Umbilical cord (tissue), 2 donors: ENCODE data around the gene FGF14. TPM values are rescaled to one million over a fixed set of nuclear protein-coding genes. Genes with fewer than 3 reads are reported as not detected.

Source experiments
- DNase-seq: peaks from one replicate; pipeline ENCODE4 v3.0.0-alpha.2; 2015; ENCODE audit warnings: low spot score
- total RNA-seq: library from RNA; depleted of rRNA; stranded (reverse); fragments of >200 nt; gene quantifications from one replicate; pipeline ENCODE4 v1.2.3, GENCODE V29; 2014; ENCODE audit warnings: low replicate concordance; ENCODE audit not compliant: insufficient read depth

Gene FGF14
- total RNA-seq, 1 donor from 2014 or later, result 3.1 TPM

DNA sequence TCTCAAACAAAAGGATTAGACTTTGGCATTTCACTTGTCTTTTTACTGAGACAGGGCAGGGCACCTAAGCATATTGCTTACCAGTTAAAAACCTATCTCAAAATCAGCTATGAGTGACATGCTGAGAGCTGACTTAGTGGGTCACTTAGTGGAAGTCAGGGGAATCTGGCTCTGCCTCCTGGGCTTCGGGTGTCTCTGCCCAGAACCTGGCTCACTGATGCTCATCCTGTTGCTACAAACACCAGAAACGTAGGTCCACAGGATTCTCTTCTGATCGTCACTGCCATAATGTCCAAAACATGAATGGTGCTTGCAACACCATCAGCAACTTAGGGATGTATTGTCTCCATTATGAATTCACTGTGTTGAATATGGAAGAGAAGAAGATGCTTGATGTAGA, 673.2 kb downstream of the FGF14 start:
- DNase-seq, result no peak

- no peak for DNase-seq
These were observed 673.8 kb downstream of the FGF14 start for GRCh38 chr13:101728021-101728420.

GRCh38 chr13:101727118-101727517, 674.7 kb downstream of the FGF14 start:
- DNase-seq, result no peak

- no peak for DNase-seq
These were observed 675.2 kb downstream of the FGF14 start for GRCh38 chr13:101726681-101727080.

DNA sequence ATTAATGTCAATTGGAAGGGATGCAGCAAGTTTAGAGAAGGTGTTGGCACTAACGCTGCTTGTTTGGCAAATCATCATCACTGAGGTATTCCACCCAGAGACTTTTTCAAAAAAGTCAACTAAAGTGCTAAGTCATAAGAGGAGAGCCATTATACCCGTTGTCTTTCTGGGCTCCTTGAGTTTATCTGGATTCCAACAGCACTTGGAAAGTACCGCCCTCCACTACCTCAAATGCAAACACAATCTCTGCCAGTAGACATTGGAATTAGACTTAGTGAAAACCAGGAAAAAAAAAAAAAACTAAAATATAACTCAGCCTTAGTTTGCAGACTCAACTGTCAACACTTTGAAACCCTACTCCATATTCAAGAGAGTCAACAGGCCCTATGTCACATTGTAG, 683.4 kb downstream of the FGF14 start:
- no peak for DNase-seq

DNA sequence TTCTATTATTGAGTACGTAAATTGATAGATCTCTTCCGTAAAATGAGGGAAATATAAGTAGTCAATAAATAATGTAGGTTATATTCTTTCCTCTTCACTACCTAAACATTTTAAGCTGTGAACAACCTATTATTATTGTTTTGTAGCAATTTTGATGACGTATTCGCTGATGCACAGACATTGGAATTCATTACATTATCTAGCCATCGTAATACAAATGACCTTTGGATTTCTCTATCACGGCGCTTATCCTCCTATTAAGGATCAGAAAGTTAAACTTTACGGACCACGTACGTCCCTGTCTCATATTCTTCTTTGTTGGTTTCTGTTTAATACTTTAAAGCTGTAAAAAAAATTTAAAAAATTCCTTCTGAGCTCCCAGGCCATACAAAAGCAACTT, 684.5 kb downstream of the FGF14 start:
- no peak for DNase-seq

DNA sequence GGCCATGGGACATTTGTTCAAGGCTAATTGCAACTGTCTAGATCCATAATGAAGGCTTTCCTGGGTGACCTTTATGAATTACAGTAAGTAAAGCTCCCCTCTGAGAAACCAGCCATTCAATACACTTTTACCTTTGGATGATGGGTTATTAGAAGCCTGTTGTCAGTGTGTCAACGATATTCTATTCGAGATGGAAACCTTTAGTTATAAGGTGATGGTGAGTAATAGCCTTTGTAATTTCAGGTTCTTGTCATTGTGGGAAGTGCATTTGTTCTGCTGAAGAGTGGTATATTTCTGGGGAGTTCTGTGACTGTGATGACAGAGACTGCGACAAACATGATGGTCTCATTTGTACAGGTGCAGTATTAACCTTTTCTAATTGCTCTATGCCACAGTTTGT, 687.7 kb downstream of the FGF14 start:
- no peak for DNase-seq

GRCh38 chr13:101712026-101712348, 689.9 kb downstream of the FGF14 start:
- DNase-seq, result no peak

- DNase-seq, result no peak
These were observed 690.4 kb downstream of the FGF14 start for GRCh38 chr13:101711307-101712025.

DNA sequence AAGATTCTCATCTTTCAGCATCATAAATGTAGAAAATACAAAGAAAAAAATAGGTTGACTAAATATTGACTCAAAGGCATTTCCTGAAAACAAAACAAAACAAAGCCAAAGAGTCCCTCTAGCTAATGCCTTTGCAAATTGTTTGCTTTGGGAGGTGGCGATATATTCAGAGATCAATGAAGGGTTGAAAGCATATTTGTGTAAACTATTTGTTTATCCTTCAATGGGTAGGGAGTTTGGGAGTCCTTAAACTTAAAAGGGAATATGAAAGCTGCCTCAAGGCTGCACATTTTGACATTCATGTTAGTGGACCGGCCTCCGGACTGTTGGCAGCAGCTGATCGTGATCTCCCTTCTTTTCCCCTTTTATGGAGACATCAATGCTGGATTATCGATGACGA, 691.9 kb downstream of the FGF14 start:
- no peak for DNase-seq

GRCh38 chr13:101708115-101708514, 693.7 kb downstream of the FGF14 start:
- DNase-seq, result no peak

- no peak for DNase-seq
These were observed 694.2 kb downstream of the FGF14 start for GRCh38 chr13:101707659-101708058.

- no peak for DNase-seq
These were observed 695.2 kb downstream of the FGF14 start for GRCh38 chr13:101706651-101707050.

- DNase-seq, result no peak
These were observed 698.0 kb downstream of the FGF14 start for GRCh38 chr13:101703838-101704237.

DNA sequence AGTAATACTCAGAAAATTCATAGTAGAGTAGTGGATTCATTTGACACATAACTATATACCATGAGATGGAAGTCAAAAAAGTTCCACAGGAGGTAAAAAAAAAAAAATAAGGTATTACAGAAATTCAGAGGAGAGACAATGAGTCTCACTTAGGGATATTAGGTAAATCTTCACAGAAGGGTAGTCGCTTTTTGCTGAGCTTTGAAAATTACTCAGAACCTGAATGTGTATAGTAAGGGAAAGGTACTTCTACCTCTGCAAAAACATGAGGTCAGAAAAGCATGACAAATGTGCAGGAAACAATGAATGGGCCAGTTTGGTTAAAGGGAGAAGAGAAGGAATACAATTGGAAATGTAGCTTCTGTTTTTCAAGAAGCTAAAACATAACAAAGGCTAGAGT, 698.8 kb downstream of the FGF14 start:
- no peak for DNase-seq

DNA sequence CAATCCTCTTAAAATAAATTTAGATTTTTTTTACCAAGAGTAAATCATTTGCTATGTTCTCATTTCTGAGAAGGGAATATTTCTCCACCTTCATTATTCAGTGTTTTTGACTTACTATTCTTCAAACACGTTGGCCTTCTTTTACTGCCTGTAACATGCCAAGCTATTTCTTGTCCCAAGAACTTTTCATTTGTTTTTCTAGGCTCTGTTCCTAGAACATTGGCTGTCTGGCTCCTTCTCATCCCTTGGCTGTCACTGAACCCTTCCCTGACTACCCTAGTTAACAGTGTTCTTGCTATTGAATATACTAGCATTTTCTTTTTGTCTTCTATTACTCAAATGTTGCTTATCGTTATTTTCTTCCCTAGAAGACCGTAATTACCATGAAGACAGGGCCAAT, 701.2 kb downstream of the FGF14 start:
- peak; percentile 2 for DNase-seq

DNA sequence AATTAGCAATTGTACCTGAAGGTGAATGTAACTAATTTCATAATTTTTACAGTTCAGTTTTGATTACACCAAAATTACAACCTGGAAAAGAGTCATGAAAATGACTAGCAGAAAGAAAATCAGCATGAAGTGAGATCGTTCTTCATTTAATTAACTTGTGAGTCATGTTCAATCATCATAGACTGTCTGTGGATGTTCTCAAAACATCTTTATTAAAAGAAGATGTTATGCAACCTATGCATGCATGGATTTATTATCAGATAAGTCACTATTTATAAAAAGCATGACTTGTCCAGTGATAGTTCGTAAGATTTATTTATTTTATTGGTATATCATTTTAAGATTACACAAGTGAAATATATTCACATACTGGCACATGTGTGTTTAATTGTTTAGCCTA, 703.4 kb downstream of the FGF14 start:
- no peak for DNase-seq

GRCh38 chr13:101697745-101698144, 704.1 kb downstream of the FGF14 start:
- DNase-seq, result no peak

GRCh38 chr13:101695870-101696516, 705.9 kb downstream of the FGF14 start:
- no peak for DNase-seq

- no peak for DNase-seq
These were observed 710.4 kb downstream of the FGF14 start for GRCh38 chr13:101691341-101691860.

DNA sequence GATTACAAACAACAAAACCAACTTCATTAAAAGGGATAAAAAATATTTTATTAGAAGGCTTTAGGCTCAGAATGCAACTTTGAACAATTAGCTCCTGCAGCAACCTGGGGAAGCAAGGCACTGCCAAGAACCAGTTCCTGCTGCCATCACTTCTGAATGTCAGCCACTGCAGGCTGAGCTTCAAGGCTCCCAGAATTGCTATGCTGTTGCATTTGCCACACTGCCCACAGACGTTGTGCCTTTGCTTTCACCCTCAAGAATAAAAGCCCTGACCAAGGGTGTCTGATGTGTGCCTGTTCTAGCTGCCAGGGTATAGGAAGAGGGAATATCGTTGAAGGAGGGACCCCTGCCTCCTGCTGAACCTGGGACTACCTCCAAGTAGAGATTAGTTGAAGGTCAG, 711.0 kb downstream of the FGF14 start:
- DNase-seq, result no peak

DNA sequence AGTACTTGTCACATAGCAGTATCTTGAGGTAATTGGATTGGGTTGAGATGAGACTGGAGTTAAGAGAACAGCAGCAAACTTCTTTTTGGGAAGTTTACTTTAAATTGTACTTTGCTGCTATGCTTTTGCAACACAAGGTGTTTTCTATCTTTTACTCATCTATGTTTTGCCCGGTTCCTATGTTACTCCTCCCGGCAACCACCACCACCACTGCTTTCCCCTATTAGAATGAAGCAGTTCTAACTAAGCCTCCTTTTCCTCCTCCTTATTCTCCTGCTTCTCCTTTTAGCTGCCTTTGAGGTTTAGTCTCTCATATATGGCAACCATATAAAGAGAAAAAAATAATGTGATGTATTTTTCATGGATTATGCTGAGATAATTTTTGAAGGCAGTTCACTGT, 715.8 kb downstream of the FGF14 start:
- DNase-seq, result no peak

DNA sequence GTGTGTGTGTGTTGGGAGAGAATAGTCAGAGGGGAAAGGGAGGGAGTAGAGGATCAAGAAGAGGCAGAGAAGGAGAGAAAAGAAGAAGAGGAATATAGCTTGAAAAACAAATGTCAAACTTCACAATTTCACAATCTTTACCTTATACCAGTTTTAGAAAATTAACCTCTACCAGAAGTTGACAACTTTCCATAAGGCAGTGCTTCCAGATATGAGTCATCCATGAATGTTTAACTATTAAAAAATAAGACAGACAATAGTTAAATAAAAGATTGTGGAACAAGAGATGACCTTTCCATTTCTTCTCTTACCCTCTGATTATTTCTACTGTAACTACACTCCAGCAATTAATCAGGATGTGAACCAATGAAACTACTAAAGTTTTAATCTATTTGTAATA, 720.0 kb downstream of the FGF14 start:
- no peak for DNase-seq
